D721Med (cell line): ENCODE measurements around the gene STKLD1.
"Not testable (repeated sequence)": the region's sequence is repeated elsewhere in the genome, so short reads cannot be mapped to it uniquely, and the experiment has no call there.

Source experiments
- DNase-seq: peaks from one replicate; pipeline ENCODE4 v3.0.0; 2011; ENCODE audit warnings: low spot score; ENCODE audit not compliant: insufficient read length
- FAIRE-seq: peaks from 2 replicates; lab custom pipeline; 2011; peaks lifted over from hg19 to GRCh38; lab: Jason Lieb, UNC
- CTCF ChIP-seq: IDR thresholded peaks from 2 replicates; pipeline ENCODE4 v1.5.1; 2012; ENCODE audit warnings: mild to moderate bottlenecking, control low read depth; ENCODE audit not compliant: insufficient read depth; ENCODE audit errors: missing control alignments

The STKLD1 gene

GRCh38 chr9:133389025-133389557 is 12.9 kb downstream of the STKLD1 start:
- TF ChIP-seq CTCF = no peak
- FAIRE-seq (no peak), DNase-seq (no peak)

- no peak for DNase-seq
- no peak for FAIRE-seq
- no peak for TF ChIP-seq CTCF
Observed at GRCh38 chr9:133389562-133389961, 13.4 kb downstream of the STKLD1 start.

DNA sequence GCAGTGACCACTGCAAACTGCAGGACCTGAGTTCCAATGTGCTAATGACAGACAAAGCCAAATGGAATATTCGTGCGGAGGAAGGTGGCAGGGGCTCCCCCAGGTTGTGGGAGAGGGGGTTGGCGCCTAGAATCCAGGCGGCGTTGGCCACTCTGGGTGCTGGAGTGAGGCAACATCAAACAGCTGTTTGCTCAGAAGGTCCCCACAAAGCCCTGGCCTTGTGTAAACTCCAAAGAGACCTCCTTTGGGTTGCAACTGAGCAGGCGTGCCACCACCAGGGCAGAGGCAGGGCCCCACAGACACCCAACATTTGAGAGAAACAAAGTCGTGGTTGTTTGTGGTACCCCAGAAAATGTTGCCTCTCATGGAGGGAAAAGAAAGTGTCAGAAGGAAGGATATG is 14.5 kb downstream of the STKLD1 start:
- no peak for TF ChIP-seq CTCF
- DNase-seq = no peak
- no peak for FAIRE-seq

DNA sequence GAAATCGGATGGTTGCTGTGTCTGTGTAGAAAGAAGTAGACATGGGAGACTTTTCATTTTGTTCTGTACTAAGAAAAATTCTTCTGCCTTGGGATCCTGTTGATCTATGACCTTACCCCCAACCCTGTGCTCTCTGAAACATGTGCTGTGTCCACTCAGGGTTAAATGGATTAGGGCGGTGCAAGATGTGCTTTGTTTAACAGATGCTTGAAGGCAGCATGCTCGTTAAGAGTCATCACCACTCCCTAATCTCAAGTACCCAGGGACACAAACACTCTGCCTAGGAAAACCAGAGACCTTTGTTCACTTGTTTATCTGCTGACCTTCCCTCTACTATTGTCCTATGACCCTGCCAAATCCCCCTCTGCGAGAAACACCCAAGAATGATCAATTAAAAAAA is 15.3 kb downstream of the STKLD1 start:
- not testable (repeated sequence) for FAIRE-seq, DNase-seq

DNA sequence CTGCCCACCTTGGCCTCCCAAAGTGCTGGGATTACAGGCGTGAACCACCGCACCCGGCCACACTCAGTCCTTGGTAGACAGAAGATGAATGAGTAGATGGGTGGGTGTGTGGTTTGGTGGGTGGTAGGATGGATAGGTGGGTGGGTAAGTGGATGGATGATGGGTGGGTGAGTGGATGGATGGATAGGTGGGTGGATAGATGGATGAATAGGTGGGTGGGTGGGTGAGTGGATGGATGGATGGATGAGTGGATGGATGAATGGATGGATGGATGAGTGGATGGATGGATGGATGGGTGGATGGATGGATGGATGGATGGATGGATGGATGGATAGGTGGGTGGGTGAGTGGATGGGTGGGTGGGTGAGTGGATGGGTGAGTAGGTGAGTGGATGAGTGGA is 16.1 kb downstream of the STKLD1 start:
- FAIRE-seq, DNase-seq: not testable (repeated sequence)

- no peak for FAIRE-seq
- no peak for TF ChIP-seq CTCF
- DNase-seq = peak; percentile 3
Observed at GRCh38 chr9:133393399-133393798, 17.2 kb downstream of the STKLD1 start.

DNA sequence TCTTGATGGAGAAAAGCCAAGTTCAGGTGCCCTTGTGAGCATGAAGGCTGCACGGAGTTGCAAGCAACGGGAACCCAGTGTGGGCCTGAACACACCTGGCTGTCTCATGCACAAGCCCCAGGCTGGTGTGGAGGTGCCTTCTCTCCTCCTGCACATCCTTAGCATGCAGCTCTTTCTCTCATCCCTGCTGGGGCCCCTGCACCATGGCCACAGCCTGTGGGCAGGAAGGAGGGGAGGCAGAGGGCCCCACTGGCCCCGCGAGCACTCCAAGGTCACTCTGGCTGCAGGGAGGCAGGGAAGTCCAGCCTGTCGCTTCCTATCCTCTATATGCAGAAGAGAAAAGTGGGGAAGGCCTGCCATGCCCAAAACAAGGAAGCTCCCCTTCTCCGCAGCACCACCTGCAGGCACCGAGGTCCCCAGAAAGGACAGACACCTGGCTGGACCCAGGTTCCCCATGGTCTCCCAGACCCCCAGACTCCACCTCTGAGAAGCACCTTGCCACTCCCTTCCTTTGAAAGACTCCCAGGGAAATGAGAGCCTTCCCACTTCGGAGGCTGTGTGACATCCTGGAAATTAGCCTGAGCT is 18.6 kb downstream of the STKLD1 start:
- DNase-seq = peak; percentile 6
- TF ChIP-seq CTCF = no peak
- FAIRE-seq = no peak

- DNase-seq = peak; percentile 23
- TF ChIP-seq CTCF = peak; percentile 18
- no peak for FAIRE-seq
Observed at GRCh38 chr9:133396952-133397351, 20.8 kb downstream of the STKLD1 start.
